ENCODE results near the gene RNF181.

DNA sequence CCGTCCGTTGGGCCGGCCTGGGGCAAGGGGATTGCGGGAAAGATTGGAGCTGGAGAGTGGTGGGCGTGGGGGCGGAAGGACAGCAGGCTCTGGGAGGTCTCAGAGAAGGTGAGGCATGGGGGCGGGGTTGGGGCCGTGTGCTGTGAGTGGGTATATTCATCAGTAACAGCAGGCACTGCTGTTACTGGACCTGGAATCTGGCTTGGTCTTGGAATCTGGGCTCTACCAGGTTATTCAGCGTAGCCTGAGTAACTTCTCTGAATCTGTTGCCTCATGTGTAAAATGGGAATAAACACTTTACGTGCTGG, 435 bp downstream of the RNF181 start:
- TF ChIP-seq EZH2 (IDR thresholded peaks at IDR 0.05; ENCODE audit: insufficient read depth, poor library complexity, severe bottlenecking): no peak
- no peak for TF ChIP-seq EZH2phosphoT487 (IDR thresholded peaks at IDR 0.05; ENCODE audit: insufficient read depth, low read depth)

All from GM23248 (cell line).